ENCODE results near the gene CYBA. TPM values are rescaled to one million over a fixed set of nuclear protein-coding genes. Genes with fewer than 3 reads are reported as not detected.

Gene CYBA
- polyA plus RNA-seq, 1 experiment = 187 TPM

- no peak for TF ChIP-seq CTCF (IDR thresholded peaks at IDR 0.05; ENCODE audit: insufficient read depth, low read depth, low read length)
- CTCF ChIA-PET = no interaction called here
- POLR2A ChIA-PET = no interaction called here
- Histone ChIP-seq H3K4me3 (ENCODE audit: low read depth, low read length) (no peak overlapping the region), H3K27me3 (ENCODE audit: control insufficient read depth, insufficient read depth, low read length) (no peaks in the 10 kb centered on the region), H3K36me3 (ENCODE audit: control insufficient read depth, insufficient read depth, low read length) (no peaks in the 10 kb centered on the region)
- DNase-seq (ENCODE audit: low read depth) = no peak
Observed at GRCh38 chr16:88667461-88667860, 16.6 kb upstream of the CYBA start.

- TF ChIP-seq CTCF (IDR thresholded peaks at IDR 0.05; ENCODE audit: insufficient read depth, low read depth, low read length) = no peak
- CTCF ChIA-PET = no interaction called here
- POLR2A ChIA-PET = no interaction called here
Observed at GRCh38 chr16:88665570-88665969, 14.7 kb upstream of the CYBA start.

GRCh38 chr16:88665148-88665547, 14.3 kb upstream of the CYBA start:
- ChIA-PET POLR2A (no interaction called here), CTCF (no interaction called here)
- TF ChIP-seq CTCF (IDR thresholded peaks at IDR 0.05; ENCODE audit: insufficient read depth, low read depth, low read length) = no peak
- H3K36me3 ChIP-seq (ENCODE audit: control insufficient read depth, insufficient read depth, low read length) = no peaks in the 10 kb centered on the region
- no peak overlapping the region for H3K4me3 ChIP-seq (ENCODE audit: low read depth, low read length)
- no peak for DNase-seq (ENCODE audit: low read depth)
- no peaks in the 10 kb centered on the region for H3K27me3 ChIP-seq (ENCODE audit: control insufficient read depth, insufficient read depth, low read length)

More at GRCh38 chr16:88665570-88665969, 14.7 kb upstream of the CYBA start:
- Histone ChIP-seq H3K36me3 (ENCODE audit: control insufficient read depth, insufficient read depth, low read length) (no peaks in the 10 kb centered on the region), H3K27me3 (ENCODE audit: control insufficient read depth, insufficient read depth, low read length) (no peaks in the 10 kb centered on the region), H3K4me3 (ENCODE audit: low read depth, low read length) (no peak overlapping the region)
- DNase-seq (ENCODE audit: low read depth) = no peak

GRCh38 chr16:88662843-88663606, 12.2 kb upstream of the CYBA start, which contains the start of gene MVD:
MVD (minus strand) TSS chr16:88663091; CDS start chr16:88663080, 11 bp downstream.
- H3K4me3 ChIP-seq (ENCODE audit: low read depth, low read length) = peak within 1 kb of the TSS; percentile 85
- no peak for TF ChIP-seq CTCF (IDR thresholded peaks at IDR 0.05; ENCODE audit: insufficient read depth, low read depth, low read length)
- DNase-seq (ENCODE audit: low read depth) = peak; percentile 87
- ChIA-PET CTCF (interaction anchor here (0.6 to 1.8 kb wide), 3 partner anchors 22 to 832 kb away, joined by 3 to 5 read pairs (median 3); no protein-coding TSS in a partner anchor), POLR2A (interaction anchor here (0.5 kb wide), 2 partner anchors 121 to 133 kb away, joined by 3 to 6 read pairs; no protein-coding TSS in a partner anchor)
- no peaks in the 10 kb centered on the region for H3K36me3 ChIP-seq (ENCODE audit: control insufficient read depth, insufficient read depth, low read length)
- no peaks in the 10 kb centered on the region for H3K27me3 ChIP-seq (ENCODE audit: control insufficient read depth, insufficient read depth, low read length)

GRCh38 chr16:88662222-88662842, 11.5 kb upstream of the CYBA start:
- CTCF ChIA-PET = interaction anchor here (0.6 kb wide), 1 partner anchor 833 kb away, joined by 3 read pairs; no protein-coding TSS in a partner anchor
- no peak for DNase-seq (ENCODE audit: low read depth)
- no peaks in the 10 kb centered on the region for H3K36me3 ChIP-seq (ENCODE audit: control insufficient read depth, insufficient read depth, low read length)
- H3K4me3 ChIP-seq (ENCODE audit: low read depth, low read length) = peak overlapping the region; percentile 85
- POLR2A ChIA-PET = interaction anchor here (0.5 kb wide), 2 partner anchors 122 to 134 kb away, joined by 3 to 6 read pairs; no protein-coding TSS in a partner anchor
- no peak for TF ChIP-seq CTCF (IDR thresholded peaks at IDR 0.05; ENCODE audit: insufficient read depth, low read depth, low read length)
- no peaks in the 10 kb centered on the region for H3K27me3 ChIP-seq (ENCODE audit: control insufficient read depth, insufficient read depth, low read length)

Measured in BJ (cell line).